Ovary (tissue), 9 donors: ENCODE data around the gene ZFHX2. TPM values are rescaled to one million over a fixed set of nuclear protein-coding genes. Genes with fewer than 3 reads are reported as not detected.

Source experiments
- DNase-seq, 5 donors: peaks; one replicate each; pipeline ENCODE4 v3.0.0-alpha.2; 2019 to 2020
- H3K27ac ChIP-seq, 2 donors: fragments of 200-600 bp; one replicate each; pipeline versions ENCODE4 v1.5.1 to v1.8.0; 2019 to 2022
- H3K27me3 ChIP-seq: fragments of 200-600 bp; one replicate; pipeline ENCODE4 v1.8.0; 2022
- H3K36me3 ChIP-seq: fragments of 200-600 bp; sonication (generic); one replicate; pipeline ENCODE4 v1.5.1; 2019
- H3K4me1 ChIP-seq: one replicate; pipeline ENCODE4 v1.8.1; 2013; ENCODE audit warnings: mild to moderate bottlenecking, moderate library complexity; ENCODE audit not compliant: insufficient read depth
- H3K4me3 ChIP-seq: fragments of 200-600 bp; sonication (generic); one replicate; pipeline ENCODE4 v1.5.1; 2017
- H3K9me3 ChIP-seq, 2 donors: fragments of 200-600 bp in 1 of 2; sonication (generic) in 1 of 2; one replicate each; pipeline versions ENCODE4 v1.5.1 to v1.8.1; 2013 to 2019; ENCODE audit warnings: mild to moderate bottlenecking in 1 of 2, moderate library complexity in 1 of 2
- CTCF ChIP-seq, 3 donors: fragments of 450-650 bp in 2 of 3; fragments of 200-600 bp in 1 of 3; IDR thresholded peaks; one replicate each; pipeline versions ENCODE4 v1.5.1 to v1.8.0; 2016 to 2022; ENCODE audit warnings: antibody characterized with exemption in 3 of 3, mild to moderate bottlenecking in 1 of 3
- EP300 ChIP-seq: sonication (generic); formaldehyde crosslinking; IDR thresholded peaks from one replicate; pipeline ENCODE4 v1.6.1; 2017; ENCODE audit warnings: antibody characterized with exemption
- POLR2A ChIP-seq: fragments of 450-650 bp; IDR thresholded peaks from one replicate; pipeline ENCODE4 v1.6.1; 2017; ENCODE audit warnings: antibody characterized with exemption, mild to moderate bottlenecking, moderate library complexity
- WGBS, 3 donors: extraction: QIAGEN DNeasy Blood & Tissue Kit in 1 of 3; methylation state at CpG; one replicate each; pipeline versions ENCODE4 v1.1.5 to v1.1.7; 2013 to 2017; 5-methylcytosine and 5-hydroxymethylcytosine counted together
- intact Hi-C, 4 donors: fragments of 100-400 bp; cut with DNase I; formaldehyde crosslinking; loops; one replicate each; pipeline versions ENCODE4 v1.11.0 to v1.15.1; 2022 to 2023
- polyA plus RNA-seq, 2 donors: library from polyadenylated mRNA; stranded (reverse); fragments of 200-250 nt in 1 of 2; fragments of 350-450 nt in 1 of 2; fragmentation: Illumina TruSeq in 1 of 2; extraction: RNeasy Lipid Tissue Mini Kit (QIAGEN cat#74804) in 1 of 2; gene quantifications; one replicate each; pipeline ENCODE4 v1.2.3, GENCODE V29; 2013 to 2014
- total RNA-seq, 7 donors: library from RNA; depleted of rRNA in 2 of 7; stranded (reverse); fragments of >200 nt in 2 of 7; fragmentation: NEBNext Ultra II Directional in 3 of 7; extraction: Animal tissue kit (Norgen Biotek cat#: 25700) in 3 of 7; gene quantifications; one replicate each; pipeline versions ENCODE4 v1.1.0 to v1.2.4, GENCODE V29; 2016 to 2023
- donor health status: DM: no; HTN: no; CAD: no; lungs with moderate emphysema.
- donor health status: DM: no; HTN: no; CAD: no.
- donor health status: Bipolar disorder and iron deficiency.
- donor health status: DM: yes; HTN: yes; CAD: no.
- donor health status: DM: no; HTN: no; CAD: no.
- donor health status: DM: yes; HTN: yes; CAD: no.

Gene ZFHX2
- total and polyA plus RNA-seq, 9 donors: 0.34 to 2.3 (median 1.1) TPM

- Histone ChIP-seq H3K4me1 (peaks cover 1% of the 10 kb centered on the region), H3K4me3 (no peak overlapping the region), H3K27ac (no peak overlapping the region), H3K27me3 (no peaks in the 10 kb centered on the region), H3K36me3 (no peaks in the 10 kb centered on the region), H3K9me3 (no peaks in the 10 kb centered on the region)
- intact Hi-C loops: no loop called here
- WGBS, 3 donors: 61 to 66% (median 63%) methylated on average over 4 of the region's 4 CpGs
- DNase-seq: no peak
- TF ChIP-seq POLR2A (no peak), CTCF (IDR thresholded peaks at IDR 0.05) (no peak), EP300 (no peak)
Measured at GRCh38 chr14:23572836-23573235, 21.3 kb upstream of the ZFHX2 start.

GRCh38 chr14:23572524-23572828 lies 20.9 kb upstream of the ZFHX2 start:
- intact Hi-C loops: no loop called here
- TF ChIP-seq POLR2A (no peak), CTCF (IDR thresholded peaks at IDR 0.05) (no peak), EP300 (no peak)
- peaks cover 1% of the 10 kb centered on the region for H3K4me1 ChIP-seq
- H3K27ac ChIP-seq: no peak overlapping the region
- no peak for DNase-seq
- H3K36me3 ChIP-seq: no peaks in the 10 kb centered on the region
- H3K27me3 ChIP-seq: no peaks in the 10 kb centered on the region
- H3K4me3 ChIP-seq: no peak overlapping the region
- WGBS, 3 donors: 72 to 77% (median 76%) methylated on average over 4 of the region's 4 CpGs
- no peaks in the 10 kb centered on the region for H3K9me3 ChIP-seq

- 75 to 79% (median 78%) methylated on average over 14 of the region's 14 CpGs for WGBS, 3 donors
- Histone ChIP-seq H3K4me3 (no peak overlapping the region), H3K27ac (no peak overlapping the region), H3K4me1 (peaks cover 1% of the 10 kb centered on the region), H3K9me3 (no peaks in the 10 kb centered on the region), H3K27me3 (no peaks in the 10 kb centered on the region), H3K36me3 (no peaks in the 10 kb centered on the region)
- no peak for DNase-seq
- intact Hi-C loops: no loop called here
- TF ChIP-seq EP300 (no peak), POLR2A (no peak), CTCF (IDR thresholded peaks at IDR 0.05) (no peak)
Measured at GRCh38 chr14:23571701-23572523, 20.3 kb upstream of the ZFHX2 start.

- H3K4me1 ChIP-seq: peaks cover 1% of the 10 kb centered on the region
- H3K4me3 ChIP-seq: no peak overlapping the region
- H3K9me3 ChIP-seq: no peaks in the 10 kb centered on the region
- no peaks in the 10 kb centered on the region for H3K27me3 ChIP-seq
- intact Hi-C loops: no loop called here
- no peak for DNase-seq
- no peaks in the 10 kb centered on the region for H3K36me3 ChIP-seq
- no peak for TF ChIP-seq POLR2A
- no peak for TF ChIP-seq EP300
- TF ChIP-seq CTCF (IDR thresholded peaks at IDR 0.05): no peak
- 84 to 89% (median 84%) methylated on average over 23 of the region's 23 CpGs for whole genome bisulfite sequencing, 3 donors
- H3K27ac ChIP-seq: no peak overlapping the region
Measured at GRCh38 chr14:23570806-23571483, 19.4 kb upstream of the ZFHX2 start.
